ENCODE measurements around the gene GPLD1.

Gene GPLD1

DNA sequence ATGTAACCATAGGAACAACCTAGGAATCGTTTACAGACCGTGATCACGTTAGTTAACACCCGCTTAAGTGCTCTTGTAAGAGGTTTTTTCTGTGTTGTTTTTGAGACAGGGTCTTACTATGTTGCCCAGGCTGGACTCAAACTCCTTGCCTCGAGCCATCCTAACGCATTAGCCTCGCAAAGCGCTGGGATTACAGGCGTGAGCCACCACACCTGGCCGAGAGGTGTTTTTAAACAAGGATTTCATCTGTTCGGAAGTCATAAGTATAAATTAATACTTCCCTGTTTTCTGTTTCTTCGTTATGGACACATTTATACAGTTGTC is 85.9 kb downstream of the GPLD1 start:
- Histone ChIP-seq H3K4me3 (ENCODE audit: insufficient read depth in 1 of 2, low read depth in 1 of 2, low read length in 2 of 2) (peak overlapping the region; percentile 88 to 97), H3K14ac (ENCODE audit: low read length in 2 of 2) (peak overlapping the region in 1 of 2 experiments; percentile 92), H3K27ac (ENCODE audit: low read length, poor library complexity, severe bottlenecking) (peak overlapping the region; percentile 96), H3K36me3 (ENCODE audit: control insufficient read depth in 1 of 2, insufficient read depth in 2 of 2, low read depth in 1 of 2, low read length in 2 of 2) (peaks cover 6 to 29% of the 10 kb centered on the region in 2 experiments), H3K4ac (ENCODE audit: low read depth in 1 of 2, low read length in 2 of 2) (peak overlapping the region in 1 of 2 experiments; percentile 33), H2BK12ac (ENCODE audit: low read length in 2 of 2) (no peak overlapping the region), H2AK5ac (ENCODE audit: low read length, severe bottlenecking) (no peak overlapping the region), H3K79me1 (replicated peaks; ENCODE audit: low read length, poor library complexity, severe bottlenecking) (peaks cover 4% of the 10 kb centered on the region), H3K9ac (ENCODE audit: low read length) (peak overlapping the region; percentile 96), H4K8ac (ENCODE audit: low read length) (peak overlapping the region; percentile 98), H3K4me1 (ENCODE audit: control insufficient read depth, insufficient read depth, low read depth, low read length) (peaks cover 8% of the 10 kb centered on the region), H2BK15ac (ENCODE audit: low read depth, poor library complexity, severe bottlenecking) (peak overlapping the region; percentile 86), H3K27me3 (ENCODE audit: control insufficient read depth in 1 of 2, insufficient read depth in 1 of 2, low read length in 2 of 2) (peaks cover 0 to 6% of the 10 kb centered on the region in 2 experiments), H2AFZ (ENCODE audit: low read depth, low read length) (peak overlapping the region; percentile 83), H2BK120ac (ENCODE audit: low read depth, low read length) (no peak overlapping the region), H2BK5ac (ENCODE audit: low read depth, low read length, poor library complexity, severe bottlenecking) (peak overlapping the region; percentile 85), H3K18ac (ENCODE audit: low read depth in 1 of 2, low read length in 2 of 2) (peak overlapping the region in 1 of 2 experiments; percentile 80), H3K23ac (ENCODE audit: low read length in 2 of 2) (no peak overlapping the region), H4K91ac (ENCODE audit: low read length) (peak overlapping the region; percentile 75), H3K9me3 (ENCODE audit: control insufficient read depth, low read length) (no peaks in the 10 kb centered on the region), H3K4me2 (ENCODE audit: low read length, poor library complexity, severe bottlenecking) (peak overlapping the region; percentile 50)
- WGBS, result under 1% methylated on average over 9 of the region's 12 CpGs
- no peak for DNase-seq

- H2BK120ac ChIP-seq (ENCODE audit: low read depth, low read length), result peak within 1 kb of the TSS; percentile 15
- H4K91ac ChIP-seq (ENCODE audit: low read length), result peak within 1 kb of the TSS; percentile 75
- peak within 1 kb of the TSS; percentile 58 to 75 for H3K4ac ChIP-seq (ENCODE audit: low read depth in 1 of 2, low read length in 2 of 2)
- H4K8ac ChIP-seq (ENCODE audit: low read length), result peak within 1 kb of the TSS; percentile 98
- H2BK5ac ChIP-seq (ENCODE audit: low read depth, low read length, poor library complexity, severe bottlenecking), result peak within 1 kb of the TSS; percentile 85
- H2BK12ac ChIP-seq (ENCODE audit: low read length in 2 of 2), result peak within 1 kb of the TSS in 1 of 2 experiments; percentile 7
- under 1% methylated on average over 62 of the region's 63 CpGs for WGBS
- H3K27ac ChIP-seq (ENCODE audit: low read length, poor library complexity, severe bottlenecking), result peak within 1 kb of the TSS; percentile 96
- H3K4me1 ChIP-seq (ENCODE audit: control insufficient read depth, insufficient read depth, low read depth, low read length), result peaks cover 8% of the 10 kb centered on the region
- peak within 1 kb of the TSS; percentile 96 for H3K9ac ChIP-seq (ENCODE audit: low read length)
- H3K79me1 ChIP-seq (replicated peaks; ENCODE audit: low read length, poor library complexity, severe bottlenecking), result peaks cover 4% of the 10 kb centered on the region
- H3K23ac ChIP-seq (ENCODE audit: low read length in 2 of 2), result peak within 1 kb of the TSS in 1 of 2 experiments; percentile 37
- H3K36me3 ChIP-seq (ENCODE audit: control insufficient read depth in 1 of 2, insufficient read depth in 2 of 2, low read depth in 1 of 2, low read length in 2 of 2), result peaks cover 6 to 23% of the 10 kb centered on the region in 2 experiments
- H3K27me3 ChIP-seq (ENCODE audit: control insufficient read depth in 1 of 2, insufficient read depth in 1 of 2, low read length in 2 of 2), result peaks cover 0 to 6% of the 10 kb centered on the region in 2 experiments
- peak within 1 kb of the TSS; percentile 88 to 97 for H3K4me3 ChIP-seq (ENCODE audit: insufficient read depth in 1 of 2, low read depth in 1 of 2, low read length in 2 of 2)
- H2AFZ ChIP-seq (ENCODE audit: low read depth, low read length), result peak within 1 kb of the TSS; percentile 83
- peak within 1 kb of the TSS; percentile 86 for H2BK15ac ChIP-seq (ENCODE audit: low read depth, poor library complexity, severe bottlenecking)
- H2AK5ac ChIP-seq (ENCODE audit: low read length, severe bottlenecking), result peak within 1 kb of the TSS; percentile 49
- peak within 1 kb of the TSS; percentile 50 for H3K4me2 ChIP-seq (ENCODE audit: low read length, poor library complexity, severe bottlenecking)
- peak within 1 kb of the TSS in 1 of 2 experiments; percentile 92 for H3K14ac ChIP-seq (ENCODE audit: low read length in 2 of 2)
- peak within 1 kb of the TSS; percentile 80 to 92 for H3K18ac ChIP-seq (ENCODE audit: low read depth in 1 of 2, low read length in 2 of 2)
- H3K9me3 ChIP-seq (ENCODE audit: control insufficient read depth, low read length), result no peaks in the 10 kb centered on the region
- peak; percentile 73 for DNase-seq
These were observed 86.5 kb downstream of the GPLD1 start, which contains the start of gene MRS2 for GRCh38 chr6:24402697-24403500. Gene MRS2 (plus strand): TSS chr6:24402936. CDS start chr6:24403047, 111 bp downstream.

DNA sequence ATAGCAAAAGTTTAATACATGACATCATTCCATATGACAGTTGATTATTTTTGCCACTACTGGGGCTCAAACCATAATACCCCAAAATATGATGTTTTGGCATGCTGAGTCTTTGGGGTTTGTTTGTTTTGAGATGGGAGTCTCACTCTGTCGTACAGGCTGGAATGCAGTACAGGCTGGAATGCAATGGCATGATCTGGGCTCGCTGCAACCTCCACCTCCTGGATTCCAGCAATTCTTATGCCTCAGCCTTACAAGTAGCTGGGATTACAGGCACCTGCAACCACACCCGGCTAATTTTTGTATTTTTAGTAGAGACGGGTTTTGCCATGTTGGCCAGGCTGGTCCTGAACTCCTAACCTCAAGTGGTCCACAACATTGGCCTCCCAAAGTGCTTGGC is 87.9 kb downstream of the GPLD1 start:
- Histone ChIP-seq H3K27ac (ENCODE audit: low read length, poor library complexity, severe bottlenecking) (peak overlapping the region; percentile 77), H3K79me1 (replicated peaks; ENCODE audit: low read length, poor library complexity, severe bottlenecking) (peaks cover 2% of the 10 kb centered on the region), H3K18ac (ENCODE audit: low read depth in 1 of 2, low read length in 2 of 2) (no peak overlapping the region), H3K36me3 (ENCODE audit: control insufficient read depth in 1 of 2, insufficient read depth in 2 of 2, low read depth in 1 of 2, low read length in 2 of 2) (peaks cover 3 to 11% of the 10 kb centered on the region in 2 experiments), H3K23ac (ENCODE audit: low read length in 2 of 2) (no peak overlapping the region), H4K8ac (ENCODE audit: low read length) (no peak overlapping the region), H3K9me3 (ENCODE audit: control insufficient read depth, low read length) (no peaks in the 10 kb centered on the region), H3K4ac (ENCODE audit: low read depth in 1 of 2, low read length in 2 of 2) (no peak overlapping the region), H2BK5ac (ENCODE audit: low read depth, low read length, poor library complexity, severe bottlenecking) (no peak overlapping the region), H4K91ac (ENCODE audit: low read length) (no peak overlapping the region), H3K27me3 (ENCODE audit: control insufficient read depth in 1 of 2, insufficient read depth in 1 of 2, low read length in 2 of 2) (peaks cover 0 to 6% of the 10 kb centered on the region in 2 experiments), H2BK15ac (ENCODE audit: low read depth, poor library complexity, severe bottlenecking) (no peak overlapping the region), H3K4me1 (ENCODE audit: control insufficient read depth, insufficient read depth, low read depth, low read length) (peaks cover 5% of the 10 kb centered on the region), H2AK5ac (ENCODE audit: low read length, severe bottlenecking) (no peak overlapping the region), H3K4me3 (ENCODE audit: insufficient read depth in 1 of 2, low read depth in 1 of 2, low read length in 2 of 2) (no peak overlapping the region), H2BK120ac (ENCODE audit: low read depth, low read length) (no peak overlapping the region), H2AFZ (ENCODE audit: low read depth, low read length) (no peak overlapping the region), H3K4me2 (ENCODE audit: low read length, poor library complexity, severe bottlenecking) (no peak overlapping the region), H2BK12ac (ENCODE audit: low read length in 2 of 2) (no peak overlapping the region), H3K14ac (ENCODE audit: low read length in 2 of 2) (no peak overlapping the region), H3K9ac (ENCODE audit: low read length) (no peak overlapping the region)
- 55% methylated on average over 4 of the region's 4 CpGs for WGBS
- no peak for DNase-seq

Measured in mesenchymal stem cell (in vitro differentiated cells and primary cell).